LNCaP clone FGC (cell line): ENCODE measurements around the gene SCIN.

ENCODE experiments used
- DNase-seq: peaks from one replicate; pipeline ENCODE4 v3.0.0-alpha.2; 2011; ENCODE audit warnings: low read depth
- H3K4me3 ChIP-seq: 2 replicates; pipeline ENCODE4 v1.5.1; 2011; ENCODE audit warnings: mild to moderate bottlenecking, low read depth, low read length, control low read depth
- TF ChIP-seq, protein P1 (sequence below): IDR thresholded peaks from 2 replicates; pipeline ENCODE4 v1.5.1; 2012; ENCODE audit warnings: mild to moderate bottlenecking; ENCODE audit not compliant: control insufficient read depth, insufficient read depth; ENCODE audit errors: extremely low read depth

SCIN gene

DNA sequence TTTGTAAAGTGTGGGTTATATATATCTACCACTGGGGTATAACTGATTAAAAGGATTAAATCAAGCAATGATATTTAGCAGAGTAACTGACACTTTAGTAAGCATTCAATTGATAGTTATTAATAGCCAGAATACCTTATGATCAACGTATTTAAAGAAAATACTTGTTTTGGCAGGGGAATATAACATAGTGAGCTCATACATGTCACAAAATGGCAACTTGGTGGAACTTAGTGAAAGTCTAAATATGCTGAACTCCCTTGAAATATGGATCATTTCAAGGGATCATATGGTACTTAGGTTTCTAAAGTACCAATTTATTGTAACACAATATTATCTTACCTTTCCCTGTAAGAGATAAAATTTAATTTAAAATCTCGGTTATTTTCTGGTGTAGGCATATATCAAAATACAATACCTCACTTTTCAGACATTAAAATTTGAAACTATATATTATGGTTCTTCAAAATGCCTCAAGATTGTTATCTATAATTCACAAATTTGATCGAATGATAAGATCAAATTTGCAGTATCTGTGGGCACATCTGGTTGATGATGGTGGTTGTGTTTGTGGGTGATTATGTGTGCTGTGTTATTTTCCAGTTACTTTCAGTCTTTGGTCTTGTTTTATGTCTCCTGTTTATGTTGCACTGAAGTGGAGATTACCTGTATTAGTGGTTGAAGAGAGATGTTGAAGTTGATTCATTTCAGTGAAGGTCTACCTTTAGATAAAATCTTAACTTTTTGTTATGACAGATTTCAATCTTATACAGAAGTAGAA is 122.1 kb downstream of the SCIN start:
- no peak for DNase-seq
- H3K4me3 ChIP-seq: no peak overlapping the region
- TF ChIP-seq, protein P1, sequence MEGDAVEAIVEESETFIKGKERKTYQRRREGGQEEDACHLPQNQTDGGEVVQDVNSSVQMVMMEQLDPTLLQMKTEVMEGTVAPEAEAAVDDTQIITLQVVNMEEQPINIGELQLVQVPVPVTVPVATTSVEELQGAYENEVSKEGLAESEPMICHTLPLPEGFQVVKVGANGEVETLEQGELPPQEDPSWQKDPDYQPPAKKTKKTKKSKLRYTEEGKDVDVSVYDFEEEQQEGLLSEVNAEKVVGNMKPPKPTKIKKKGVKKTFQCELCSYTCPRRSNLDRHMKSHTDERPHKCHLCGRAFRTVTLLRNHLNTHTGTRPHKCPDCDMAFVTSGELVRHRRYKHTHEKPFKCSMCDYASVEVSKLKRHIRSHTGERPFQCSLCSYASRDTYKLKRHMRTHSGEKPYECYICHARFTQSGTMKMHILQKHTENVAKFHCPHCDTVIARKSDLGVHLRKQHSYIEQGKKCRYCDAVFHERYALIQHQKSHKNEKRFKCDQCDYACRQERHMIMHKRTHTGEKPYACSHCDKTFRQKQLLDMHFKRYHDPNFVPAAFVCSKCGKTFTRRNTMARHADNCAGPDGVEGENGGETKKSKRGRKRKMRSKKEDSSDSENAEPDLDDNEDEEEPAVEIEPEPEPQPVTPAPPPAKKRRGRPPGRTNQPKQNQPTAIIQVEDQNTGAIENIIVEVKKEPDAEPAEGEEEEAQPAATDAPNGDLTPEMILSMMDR: no peak

- TF ChIP-seq, protein P1: no peak
- no peak for DNase-seq
- no peak overlapping the region for H3K4me3 ChIP-seq
Measured at GRCh38 chr7:12694817-12695216, 124.3 kb downstream of the SCIN start.

GRCh38 chr7:12695965-12696364 is 125.4 kb downstream of the SCIN start:
- DNase-seq: no peak
- no peak overlapping the region for H3K4me3 ChIP-seq
- TF ChIP-seq, protein P1: no peak

- DNase-seq: no peak
- TF ChIP-seq, protein P1: no peak
- no peak overlapping the region for H3K4me3 ChIP-seq
Measured at GRCh38 chr7:12699299-12699698, 128.8 kb downstream of the SCIN start.

- no peak for DNase-seq
- no peak overlapping the region for H3K4me3 ChIP-seq
- TF ChIP-seq, protein P1: no peak
Measured at GRCh38 chr7:12701433-12701832, 130.9 kb downstream of the SCIN start.

GRCh38 chr7:12703881-12704280 is 133.4 kb downstream of the SCIN start:
- DNase-seq: no peak
- TF ChIP-seq, protein P1: no peak
- no peak overlapping the region for H3K4me3 ChIP-seq

GRCh38 chr7:12705878-12706277 is 135.4 kb downstream of the SCIN start:
- DNase-seq: no peak
- H3K4me3 ChIP-seq: no peak overlapping the region
- TF ChIP-seq, protein P1: no peak
